K562 (cell line): ENCODE data around the gene ACADVL. TPM values are rescaled to one million over a fixed set of nuclear protein-coding genes. Genes with fewer than 3 reads are reported as not detected.

Experiments used
- ATAC-seq: fragments of 200-7000 bp; cut with Tn5 transposase; 3 replicates; pipeline ENCODE4 v1.9.1; 2020; ENCODE audit warnings: moderate library complexity
- BruUV-seq: library from RNA; stranded (reverse); fragments of 400-500 nt; replicated peaks from 2 replicates; lab custom pipeline; 2021; lab: Mats Ljungman, UMichigan
- CTCF ChIA-PET: fragments of 300-600 bp; formaldehyde crosslinking; extraction: SDS; loops from one replicate; lab custom pipeline; 2021; ENCODE audit warnings: low intra/inter-chr PET ratio; lab: Yijun Ruan, JAX
- POLR2A ChIA-PET: fragments of 300-600, 350-650 bp; sonication (Branson Sonifier 250); formaldehyde crosslinking; extraction: SDS; loops from one replicate; lab custom pipeline; 2021; ENCODE audit warnings: antibody characterized with exemption, inconsistent platforms; lab: Yijun Ruan, JAX
- DNase-seq, 4 experiments: peaks; one replicate each; pipeline versions ENCODE4 v3.0.0 to v3.0.0-alpha.2; 2011 to 2018; ENCODE audit warnings: low spot score in 3 of 4, mixed read lengths in 3 of 4; ENCODE audit errors: extremely low read depth in 1 of 4
- FAIRE-seq: peaks from 2 replicates; lab custom pipeline; 2011; peaks lifted over from hg19 to GRCh38; lab: Jason Lieb, UNC
- H2AFZ ChIP-seq: 2 replicates; pipeline ENCODE4 v1.6.0; 2011; ENCODE audit warnings: low read depth, low read length, control low read depth, inconsistent platforms
- H3K27ac ChIP-seq: fragments of 200-600 bp; 3 replicates; pipeline ENCODE4 v1.8.0; 2011; ENCODE audit warnings: low read depth, mild to moderate bottlenecking, control low read depth, inconsistent platforms, low read length, moderate library complexity, mixed read lengths; ENCODE audit errors: extremely low read depth
- H3K27me3 ChIP-seq, 2 experiments: fragments of 300-600 bp in 1 of 2; 2 replicates in 1 of 2; 3 replicates in 1 of 2; pipeline versions ENCODE4 v1.6.0 to v1.8.0; 2011; ENCODE audit warnings: inconsistent platforms in 2 of 2, low read length in 2 of 2, mild to moderate bottlenecking in 1 of 2, mixed read lengths in 1 of 2, moderate library complexity in 1 of 2; ENCODE audit not compliant: control insufficient read depth in 2 of 2, insufficient read depth in 2 of 2
- H3K36me3 ChIP-seq: fragments of 300-600 bp; 3 replicates; pipeline ENCODE4 v1.8.0; 2011; ENCODE audit warnings: mild to moderate bottlenecking, low read length, inconsistent platforms; ENCODE audit not compliant: control insufficient read depth, insufficient read depth
- H3K4me1 ChIP-seq, 2 experiments: fragments of 200-600 bp in 1 of 2; replicated peaks in 1 of 2; 2 replicates in 1 of 2; 3 replicates in 1 of 2; pipeline versions ENCODE4 v1.5.1 to v1.8.0; 2011; ENCODE audit warnings: inconsistent platforms in 2 of 2, low read length in 2 of 2, mild to moderate bottlenecking in 1 of 2, mixed read lengths in 1 of 2, moderate library complexity in 1 of 2; ENCODE audit not compliant: control insufficient read depth in 2 of 2, insufficient read depth in 2 of 2
- H3K4me2 ChIP-seq: 2 replicates; pipeline ENCODE4 v1.6.1; 2011; ENCODE audit warnings: low read length, control low read depth, inconsistent platforms, mixed read lengths; ENCODE audit not compliant: insufficient read depth
- H3K4me3 ChIP-seq: fragments of 200-600 bp; sonication (generic), shearing (Covaris generic); 2 replicates; pipeline ENCODE4 v1.5.1; 2016; ENCODE audit warnings: control low read depth, inconsistent platforms
- H3K79me2 ChIP-seq: fragments of 200-600 bp; 3 replicates; pipeline ENCODE4 v1.8.0; 2011; ENCODE audit warnings: low read length, inconsistent platforms; ENCODE audit not compliant: control insufficient read depth, insufficient read depth
- H3K9ac ChIP-seq, 2 experiments: 2 replicates each; pipeline versions ENCODE4 v1.6.0 to v1.6.1; 2011; ENCODE audit warnings: low read depth in 2 of 2, low read length in 2 of 2, control low read depth in 1 of 2, inconsistent platforms in 1 of 2, mild to moderate bottlenecking in 1 of 2, mixed read lengths in 1 of 2; ENCODE audit not compliant: insufficient read depth in 1 of 2
- H3K9me1 ChIP-seq: one replicate; pipeline ENCODE4 v1.6.0; 2011; ENCODE audit warnings: inconsistent platforms, mild to moderate bottlenecking, low read length, moderate library complexity; ENCODE audit not compliant: control insufficient read depth, insufficient read depth
- H3K9me3 ChIP-seq: replicated peaks from 2 replicates; pipeline ENCODE4 v1.5.1; 2011; ENCODE audit warnings: low read depth, low read length, inconsistent platforms; ENCODE audit not compliant: control insufficient read depth, insufficient read depth
- H4K20me1 ChIP-seq: replicated peaks from 2 replicates; pipeline ENCODE4 v1.6.1; 2011; ENCODE audit warnings: low read length, inconsistent platforms, mixed read lengths; ENCODE audit not compliant: control insufficient read depth, insufficient read depth
- MTF1 ChIP-seq: fragments of 250-450 bp; sonication (Bioruptor Pico); IDR thresholded peaks from 2 replicates; pipeline ENCODE4 v1.9.0; 2021; ENCODE audit warnings: moderate library complexity, mild to moderate bottlenecking, inconsistent platforms, borderline replicate concordance
- MXD1 ChIP-seq: fragments of 250-450 bp; sonication (Bioruptor Pico); IDR thresholded peaks from 2 replicates; pipeline ENCODE4 v1.8.0; 2021; ENCODE audit warnings: borderline replicate concordance, mild to moderate bottlenecking, moderate library complexity; ENCODE audit not compliant: poor library complexity, severe bottlenecking
- PHF20 ChIP-seq: fragments of 450-650 bp; IDR thresholded peaks from 2 replicates; pipeline ENCODE4 v1.6.1; 2018; ENCODE audit not compliant: partially characterized antibody
- POLR2AphosphoS2 ChIP-seq: IDR thresholded peaks from 2 replicates; pipeline ENCODE4 v1.6.1; 2012; ENCODE audit warnings: low read length, improper control_type of control experiment
- RAD21 ChIP-seq, 2 experiments: fragments of 250-450 bp in 1 of 2; fragments of 450-650 bp in 1 of 2; sonication (Bioruptor Pico) in 1 of 2; formaldehyde crosslinking in 1 of 2; IDR thresholded peaks in 1 of 2; conservative IDR thresholded peaks in 1 of 2; 2 replicates each; pipeline versions ENCODE4 v1.4.0 to v1.8.0; 2020 to 2022; ENCODE audit warnings: mild to moderate bottlenecking in 2 of 2, moderate library complexity in 1 of 2
- SFPQ ChIP-seq: fragments of 200-400 bp; formaldehyde crosslinking; IDR thresholded peaks from 2 replicates; pipeline ENCODE4 v1.6.1; 2017; ENCODE audit warnings: mild to moderate bottlenecking, low read depth, low read length, moderate library complexity
- ZNF561 ChIP-seq: fragments of 450-650 bp; formaldehyde crosslinking; conservative IDR thresholded peaks from 2 replicates; pipeline ENCODE4 v1.4.0; 2020; ENCODE audit warnings: mild to moderate bottlenecking, moderate library complexity
- ZNF740 ChIP-seq, 3 experiments: fragments of 200-800 bp in 1 of 3; sonication (Bioruptor generic) in 1 of 3; sonication (generic) in 1 of 3; formaldehyde crosslinking in 1 of 3; IDR thresholded peaks; 2 replicates each; pipeline versions ENCODE4 v1.6.1 to v1.8.0; 2016 to 2022; ENCODE audit warnings: mild to moderate bottlenecking in 2 of 3, missing compliant biosample characterization in 2 of 3, missing genetic modification characterization in 2 of 3, missing genetic modification reagents in 1 of 3
- WGBS: fragments of 100-300 bp; shearing (Covaris generic); methylation state at CpG from one replicate; pipeline ENCODE4 v1.1.6; 2016; ENCODE audit warnings: low coverage, mixed read lengths; ENCODE audit not compliant: insufficient coverage; ENCODE audit errors: missing lambda C conversion rate; 5-methylcytosine and 5-hydroxymethylcytosine counted together
- in situ Hi-C: fragments of 300-500 bp; cut with MboI; formaldehyde crosslinking; loops from 4 replicates; pipeline ENCODE4 v1.15.0; 2018; ENCODE audit warnings: inconsistent platforms, mixed read lengths
- intact Hi-C: fragments of 100-400 bp; cut with micrococcal nuclease; formaldehyde crosslinking; loops from 2 replicates; pipeline ENCODE4 v1.14.2; 2022
- polyA plus RNA-seq, 8 experiments: library from polyadenylated mRNA; depleted of rRNA in 4 of 8; stranded (reverse) in 5 of 8; unstranded in 3 of 8; fragments of >200 nt; fragmentation: Nextera tagmentation in 2 of 8; fragmentation: Illumina TruSeq in 1 of 8; extraction: Ambion mirVana in 2 of 8; extraction: Trizol in 1 of 8; gene quantifications; 2 replicates each; pipeline versions ENCODE4 v1.2.1 to v1.2.3, GENCODE V29; 2011 to 2014; ENCODE audit warnings: inconsistent platforms in 1 of 8, missing spikeins in 1 of 8
- total RNA-seq, 7 experiments: library from RNA; depleted of rRNA in 6 of 7; stranded (reverse); fragments of >200 nt in 6 of 7; fragmentation: Illumina TruSeq in 2 of 7; extraction: Trizol in 2 of 7; gene quantifications; 2 replicates each; pipeline versions ENCODE4 v1.2.1 to v1.2.3, GENCODE V29; 2011 to 2021; ENCODE audit warnings: low replicate concordance in 1 of 7

The ACADVL gene
- total and polyA plus RNA-seq, 9 of the 15 experiments (the other 6 are each of a cell fraction or from before 2014, with no cell fraction given): 25.5 to 449 (median 214) TPM

- no peak for TF ChIP-seq SFPQ
- TF ChIP-seq, all 486 proteins: peak for 4
Observed at GRCh38 chr17:7174603-7175326, 45.0 kb upstream of the ACADVL start (continued).

GRCh38 chr17:7175330-7175733 is 44.4 kb upstream of the ACADVL start:
- peaks cover 0 to 14% of the 10 kb centered on the region in 2 experiments; a peak in 2 of 5 replicates for H3K27me3 ChIP-seq
- no peak overlapping the region for H3K4me2 ChIP-seq
- TF ChIP-seq ZNF740 (CRISPR knock-in tag; IDR thresholded peaks at IDR 0.05) (0 out of 2 replicates have a peak, but pooled peaks have one; percentile 22), ZNF740 (tag; IDR thresholded peaks at IDR 0.05) (no peak), MXD1 (CRISPR knock-in tag) (no peak), RAD21 (CRISPR knock-in tag; conservative IDR thresholded peaks at IDR 0.05 in 1 of 2, IDR thresholded peaks at IDR 0.05 in 1 of 2) (no peak), POLR2AphosphoS2 (no peak), ZNF561 (CRISPR knock-in tag) (no peak), MTF1 (CRISPR knock-in tag) (no peak), PHF20 (peak; percentile 6)
- TF ChIP-seq, all 486 proteins: peak for 2
- no peak overlapping the region for H3K4me3 ChIP-seq
- H3K36me3 ChIP-seq: no peaks in the 10 kb centered on the region
- DNase-seq (no peak), FAIRE-seq (no peak), ATAC-seq (no peak)
- BruUV-seq: no TSS peak
- H3K4me1 ChIP-seq: peaks cover 3 to 26% of the 10 kb centered on the region in 2 experiments; a peak in 3 of 5 replicates
- H3K9ac ChIP-seq: no peak overlapping the region
- no peak overlapping the region for H3K27ac ChIP-seq
- no peaks in the 10 kb centered on the region for H3K79me2 ChIP-seq
- no peaks in the 10 kb centered on the region for H3K9me1 ChIP-seq
- no peak overlapping the region for H2AFZ ChIP-seq
- intact Hi-C loops (no loop called here), in situ Hi-C loops (no loop called here)
- ChIA-PET CTCF (interaction anchor here (1.1 kb wide), 1 partner anchor 130 kb away, joined by 3 read pairs; no protein-coding TSS in a partner anchor), POLR2A (no interaction called here)
- H4K20me1 ChIP-seq: no peaks in the 10 kb centered on the region
- H3K9me3 ChIP-seq: 0 out of 2 replicates have a peak, but pooled peaks cover 3% of the 10 kb centered on the region
- 10% methylated on average over 3 of the region's 5 CpGs for WGBS
